Measurements from ENCODE around the gene CDNF. TPM values are rescaled to one million over a fixed set of nuclear protein-coding genes. Genes with fewer than 3 reads are reported as not detected.

CDNF gene
- total and polyA plus RNA-seq, 12 donors, result 0.74 to 6.3 (median 4.1) TPM

DNA sequence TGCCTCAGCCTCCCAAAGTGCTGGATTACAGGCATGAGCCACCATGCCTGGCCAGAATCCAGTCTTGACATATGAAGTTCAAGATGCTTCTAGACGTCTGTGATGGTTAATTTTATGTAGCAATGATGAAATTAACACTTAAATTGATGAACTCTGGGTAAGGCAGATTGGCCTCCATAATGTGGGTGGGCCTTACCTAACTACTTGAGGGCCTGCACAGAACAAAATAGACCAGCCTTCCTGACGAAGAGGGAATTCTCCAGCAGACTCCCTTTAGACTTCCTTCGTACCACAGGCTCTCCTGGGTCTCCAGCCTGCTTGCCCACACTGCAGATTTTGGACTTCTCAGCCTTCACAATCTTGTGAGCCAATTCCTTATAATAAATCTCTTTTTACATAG, 4.7 kb downstream of the CDNF start:
- TF ChIP-seq, protein P1, sequence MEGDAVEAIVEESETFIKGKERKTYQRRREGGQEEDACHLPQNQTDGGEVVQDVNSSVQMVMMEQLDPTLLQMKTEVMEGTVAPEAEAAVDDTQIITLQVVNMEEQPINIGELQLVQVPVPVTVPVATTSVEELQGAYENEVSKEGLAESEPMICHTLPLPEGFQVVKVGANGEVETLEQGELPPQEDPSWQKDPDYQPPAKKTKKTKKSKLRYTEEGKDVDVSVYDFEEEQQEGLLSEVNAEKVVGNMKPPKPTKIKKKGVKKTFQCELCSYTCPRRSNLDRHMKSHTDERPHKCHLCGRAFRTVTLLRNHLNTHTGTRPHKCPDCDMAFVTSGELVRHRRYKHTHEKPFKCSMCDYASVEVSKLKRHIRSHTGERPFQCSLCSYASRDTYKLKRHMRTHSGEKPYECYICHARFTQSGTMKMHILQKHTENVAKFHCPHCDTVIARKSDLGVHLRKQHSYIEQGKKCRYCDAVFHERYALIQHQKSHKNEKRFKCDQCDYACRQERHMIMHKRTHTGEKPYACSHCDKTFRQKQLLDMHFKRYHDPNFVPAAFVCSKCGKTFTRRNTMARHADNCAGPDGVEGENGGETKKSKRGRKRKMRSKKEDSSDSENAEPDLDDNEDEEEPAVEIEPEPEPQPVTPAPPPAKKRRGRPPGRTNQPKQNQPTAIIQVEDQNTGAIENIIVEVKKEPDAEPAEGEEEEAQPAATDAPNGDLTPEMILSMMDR (IDR thresholded peaks at IDR 0.05), result no peak
- 73 to 82% methylated on average over 3 of the region's 3 CpGs for whole genome bisulfite sequencing, 2 donors
- Histone ChIP-seq H3K36me3 (peaks cover 0 to 13% (median 0%) of the 10 kb centered on the region in 9 donors), H3K9me3 (no peaks in the 10 kb centered on the region), H3K4me3 (no peak overlapping the region), H3K27me3 (no peaks in the 10 kb centered on the region), H3K4me1 (peaks cover 0 to 14% (median 11%) of the 10 kb centered on the region in 9 donors), H3K27ac (no peak overlapping the region)
- intact Hi-C loops (cut with DNase I), result loop anchor here in 1 of 10 donors (10.0 kb wide), 1 partner anchor 262 kb away; the partner anchor contains the start of gene RPP38
- no peak for DNase-seq
- no peak for ATAC-seq

GRCh38 chr10:14826076-14826829, 11.6 kb downstream of the CDNF start:
- TF ChIP-seq, protein P1 (IDR thresholded peaks at IDR 0.05), result no peak
- H3K9me3 ChIP-seq, result no peaks in the 10 kb centered on the region
- intact Hi-C loops (cut with DNase I), result loop anchor here in 8 of 10 donors (5.0 to 10.0 kb wide), 8 partner anchors 221 to 1041 kb away; no protein-coding TSS in a partner anchor
- H3K4me1 ChIP-seq, result peaks cover 0 to 8% (median 0%) of the 10 kb centered on the region in 9 donors
- H3K27ac ChIP-seq, result peak overlapping the region in 1 of 10 donors; percentile 13
- ATAC-seq, result no peak
- no peak for DNase-seq
- H3K4me3 ChIP-seq, result no peak overlapping the region
- 69 to 78% methylated on average over 1 of the region's 1 CpG for WGBS, 2 donors
- H3K36me3 ChIP-seq, result no peaks in the 10 kb centered on the region
- H3K27me3 ChIP-seq, result no peaks in the 10 kb centered on the region

DNA sequence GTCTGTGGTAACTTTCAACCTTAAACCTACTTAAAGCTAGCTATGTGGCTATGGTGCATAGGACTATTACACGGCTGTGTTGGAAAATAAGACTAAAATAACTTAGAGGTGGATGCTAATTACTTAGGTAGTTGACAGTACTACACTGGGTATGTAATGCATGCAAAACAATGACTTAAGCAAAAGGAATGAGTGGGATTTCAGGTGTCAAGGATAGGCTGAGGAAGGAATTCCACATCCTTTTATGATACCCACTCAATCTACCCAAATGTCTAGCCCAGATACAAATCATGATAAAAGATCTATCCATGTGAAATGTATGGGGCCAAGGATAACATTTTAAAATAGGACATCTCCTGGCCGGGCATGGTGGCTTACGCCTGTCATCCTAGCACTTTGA, 13.9 kb downstream of the CDNF start:
- no peak overlapping the region for H3K4me3 ChIP-seq
- WGBS, 2 donors, result 92 to 93% methylated on average over 3 of the region's 3 CpGs
- TF ChIP-seq, protein P1 (IDR thresholded peaks at IDR 0.05), result no peak
- intact Hi-C loops (cut with DNase I), result loop anchor here (5.0 to 10.0 kb wide), 9 partner anchors 219 to 1039 kb away; no protein-coding TSS in a partner anchor
- H3K9me3 ChIP-seq, result no peaks in the 10 kb centered on the region
- peaks cover 0 to 8% (median 0%) of the 10 kb centered on the region in 9 donors for H3K4me1 ChIP-seq
- no peaks in the 10 kb centered on the region for H3K36me3 ChIP-seq
- ATAC-seq (no peak), DNase-seq (no peak)
- no peak overlapping the region for H3K27ac ChIP-seq
- H3K27me3 ChIP-seq, result no peaks in the 10 kb centered on the region

DNA sequence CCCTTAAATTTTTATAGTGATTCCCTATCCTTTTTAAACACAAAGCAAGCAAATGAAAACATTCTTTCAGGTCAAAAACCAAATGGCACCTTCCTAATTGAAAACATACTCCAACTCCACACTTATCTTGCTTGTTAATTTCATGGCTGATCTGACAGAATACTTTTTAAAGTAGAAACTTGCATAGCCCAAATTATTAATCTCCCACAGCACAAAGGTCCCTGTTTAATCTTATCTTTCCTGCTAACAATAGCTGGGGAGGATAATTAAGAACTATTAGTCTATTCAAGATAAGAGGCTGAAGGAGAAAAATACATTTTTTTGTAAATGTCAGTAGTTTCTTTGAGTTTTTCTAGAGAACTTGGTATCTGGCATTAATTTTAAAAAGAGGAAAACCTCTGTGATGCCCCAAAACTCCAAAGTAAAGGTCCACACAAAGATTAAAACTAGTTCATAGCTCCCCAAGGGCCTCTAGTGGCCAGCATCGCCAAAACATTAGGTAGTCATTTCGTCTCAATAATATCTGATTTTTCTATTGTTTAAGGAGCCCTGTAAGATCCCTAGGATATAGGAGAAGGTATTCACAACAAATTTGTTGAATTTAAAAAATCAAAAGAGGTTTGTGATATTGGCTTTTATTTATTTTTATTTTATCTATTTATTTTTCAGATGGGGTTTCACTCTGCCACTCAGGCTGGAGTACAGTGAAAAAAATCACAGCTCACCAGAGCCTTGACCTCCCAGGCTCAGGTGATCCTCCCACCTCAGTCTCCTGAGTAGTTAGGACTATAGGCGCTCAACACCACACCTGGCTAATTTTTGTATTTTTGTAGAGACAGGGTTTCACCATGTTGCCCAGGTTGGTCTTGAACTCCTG, 14.7 kb downstream of the CDNF start:
- H3K27ac ChIP-seq, result no peak overlapping the region
- TF ChIP-seq, protein P1 (IDR thresholded peaks at IDR 0.05), result peak; percentile 22 to 77 (median 66)
- H3K36me3 ChIP-seq, result no peaks in the 10 kb centered on the region
- H3K4me3 ChIP-seq, result no peak overlapping the region
- H3K4me1 ChIP-seq, result peaks cover 0 to 8% (median 0%) of the 10 kb centered on the region in 9 donors
- ATAC-seq (peak in 3 of 8 donors; percentile 49 to 51 (median 49)), DNase-seq (peak in 1 of 2 donors; percentile 23)
- no peaks in the 10 kb centered on the region for H3K27me3 ChIP-seq
- 36 to 43% methylated on average over 3 of the region's 3 CpGs for WGBS, 2 donors
- H3K9me3 ChIP-seq, result no peaks in the 10 kb centered on the region
- intact Hi-C loops (cut with DNase I), result loop anchor here (5.0 to 10.0 kb wide), 9 partner anchors 218 to 1038 kb away; no protein-coding TSS in a partner anchor
